ENCODE data around the gene SH3PXD2B. TPM values are rescaled to one million over a fixed set of nuclear protein-coding genes. Genes with fewer than 3 reads are reported as not detected.
A peak's percentile ranks its signal among the peaks of the same experiment; 100 is the strongest.

Gene SH3PXD2B
- total RNA-seq, 1 donor from 2014 or later = 74.1 TPM

- DNase-seq (ENCODE audit: low spot score) = no peak
- Mint-ChIP-seq H3K4me1 (ENCODE audit: unreplicated experiment) (no peaks in the 10 kb centered on the region), H3K4me3 (ENCODE audit: unreplicated experiment) (no peak overlapping the region), H3K36me3 (ENCODE audit: low read depth, unreplicated experiment) (peaks cover 48% of the 10 kb centered on the region), H3K27ac (ENCODE audit: unreplicated experiment) (no peak overlapping the region), H3K9me3 (ENCODE audit: unreplicated experiment) (no peaks in the 10 kb centered on the region), H3K27me3 (ENCODE audit: unreplicated experiment) (peaks cover 6% of the 10 kb centered on the region)
- no peak for TF ChIP-seq CTCF (IDR thresholded peaks at IDR 0.05; ENCODE audit: unreplicated experiment)
Observed at GRCh38 chr5:172377438-172377837, 76.9 kb downstream of the SH3PXD2B start.

GRCh38 chr5:172374783-172375182 is 79.5 kb downstream of the SH3PXD2B start:
- Mint-ChIP-seq H3K27me3 (ENCODE audit: unreplicated experiment) (peaks cover 6% of the 10 kb centered on the region), H3K36me3 (ENCODE audit: low read depth, unreplicated experiment) (peaks cover 46% of the 10 kb centered on the region), H3K9me3 (ENCODE audit: unreplicated experiment) (no peaks in the 10 kb centered on the region), H3K4me1 (ENCODE audit: unreplicated experiment) (no peaks in the 10 kb centered on the region), H3K4me3 (ENCODE audit: unreplicated experiment) (no peak overlapping the region), H3K27ac (ENCODE audit: unreplicated experiment) (no peak overlapping the region)
- no peak for TF ChIP-seq CTCF (IDR thresholded peaks at IDR 0.05; ENCODE audit: unreplicated experiment)
- DNase-seq (ENCODE audit: low spot score) = no peak

GRCh38 chr5:172373680-172374079 is 80.6 kb downstream of the SH3PXD2B start:
- Mint-ChIP-seq H3K4me1 (ENCODE audit: unreplicated experiment) (no peaks in the 10 kb centered on the region), H3K4me3 (ENCODE audit: unreplicated experiment) (no peak overlapping the region), H3K27me3 (ENCODE audit: unreplicated experiment) (peaks cover 6% of the 10 kb centered on the region), H3K36me3 (ENCODE audit: low read depth, unreplicated experiment) (peaks cover 46% of the 10 kb centered on the region), H3K9me3 (ENCODE audit: unreplicated experiment) (no peaks in the 10 kb centered on the region), H3K27ac (ENCODE audit: unreplicated experiment) (no peak overlapping the region)
- DNase-seq (ENCODE audit: low spot score) = no peak
- TF ChIP-seq CTCF (IDR thresholded peaks at IDR 0.05; ENCODE audit: unreplicated experiment) = no peak

GRCh38 chr5:172371684-172372083 is 82.6 kb downstream of the SH3PXD2B start:
- Mint-ChIP-seq H3K27ac (ENCODE audit: unreplicated experiment) (peak overlapping the region; percentile 13), H3K4me3 (ENCODE audit: unreplicated experiment) (no peak overlapping the region), H3K27me3 (ENCODE audit: unreplicated experiment) (peaks cover 5% of the 10 kb centered on the region), H3K9me3 (ENCODE audit: unreplicated experiment) (no peaks in the 10 kb centered on the region), H3K4me1 (ENCODE audit: unreplicated experiment) (no peaks in the 10 kb centered on the region), H3K36me3 (ENCODE audit: low read depth, unreplicated experiment) (peaks cover 50% of the 10 kb centered on the region)
- no peak for DNase-seq (ENCODE audit: low spot score)
- TF ChIP-seq CTCF (IDR thresholded peaks at IDR 0.05; ENCODE audit: unreplicated experiment) = no peak

GRCh38 chr5:172370648-172371545 is 83.4 kb downstream of the SH3PXD2B start:
- peaks cover 44% of the 10 kb centered on the region for H3K36me3 Mint-ChIP-seq (ENCODE audit: low read depth, unreplicated experiment)
- TF ChIP-seq CTCF (IDR thresholded peaks at IDR 0.05; ENCODE audit: unreplicated experiment) = peak; percentile 91

More at GRCh38 chr5:172370648-172371545, 83.4 kb downstream of the SH3PXD2B start:
- Mint-ChIP-seq H3K4me1 (ENCODE audit: unreplicated experiment) (no peaks in the 10 kb centered on the region), H3K27ac (ENCODE audit: unreplicated experiment) (no peak overlapping the region), H3K4me3 (ENCODE audit: unreplicated experiment) (peak overlapping the region; percentile 56), H3K27me3 (ENCODE audit: unreplicated experiment) (peaks cover 8% of the 10 kb centered on the region), H3K9me3 (ENCODE audit: unreplicated experiment) (no peaks in the 10 kb centered on the region)
- peak; percentile 23 for DNase-seq (ENCODE audit: low spot score)

All from endothelial cell (in vitro differentiated cells).